GOT3 (cell line): Measurements from ENCODE around the gene SSR2.
"Not testable (repeated sequence)": the region's sequence is repeated elsewhere in the genome, so short reads cannot be mapped to it uniquely, and the experiment has no call there.

Source experiments
- DNase-seq: peaks from one replicate; lab custom pipeline; 2025; ENCODE audit warnings: mixed read lengths; lab: John Stamatoyannopoulos, UW

Gene SSR2

GRCh38 chr1:155993595-155993994, 27.2 kb downstream of the SSR2 start:
- DNase-seq = no peak

GRCh38 chr1:155990005-155990739, 30.6 kb downstream of the SSR2 start:
- no peak for DNase-seq

- no peak for DNase-seq
These were observed 31.3 kb downstream of the SSR2 start for GRCh38 chr1:155989242-155990004.

- not testable (repeated sequence) for DNase-seq
These were observed 35.7 kb downstream of the SSR2 start for GRCh38 chr1:155984903-155985645.

GRCh38 chr1:155984341-155984740, 36.4 kb downstream of the SSR2 start:
- no peak for DNase-seq

- DNase-seq = peak; percentile 79
These were observed 37.3 kb downstream of the SSR2 start for GRCh38 chr1:155983191-155984024.

GRCh38 chr1:155982106-155982505, 38.6 kb downstream of the SSR2 start:
- no peak for DNase-seq

- DNase-seq = no peak
These were observed 39.3 kb downstream of the SSR2 start for GRCh38 chr1:155981266-155982088.

- no peak for DNase-seq
These were observed 41.0 kb downstream of the SSR2 start for GRCh38 chr1:155979597-155980343.

GRCh38 chr1:155978973-155979429, 41.8 kb downstream of the SSR2 start:
- DNase-seq = no peak

- DNase-seq = no peak
These were observed 42.3 kb downstream of the SSR2 start, which contains the start of gene ARHGEF2 for GRCh38 chr1:155978325-155978972. Gene ARHGEF2 (minus strand): TSS chr1:155978547. CDS start chr1:155978427, 120 bp downstream.

GRCh38 chr1:155977690-155978324, 42.9 kb downstream of the SSR2 start:
- DNase-seq = no peak

- no peak for DNase-seq
These were observed 43.6 kb downstream of the SSR2 start for GRCh38 chr1:155976913-155977689.

- DNase-seq = no peak
These were observed 44.5 kb downstream of the SSR2 start for GRCh38 chr1:155976062-155976912.

- DNase-seq = no peak
These were observed 45.2 kb downstream of the SSR2 start for GRCh38 chr1:155975375-155976061.
